ENCODE data around the gene LARGE2.

DNA sequence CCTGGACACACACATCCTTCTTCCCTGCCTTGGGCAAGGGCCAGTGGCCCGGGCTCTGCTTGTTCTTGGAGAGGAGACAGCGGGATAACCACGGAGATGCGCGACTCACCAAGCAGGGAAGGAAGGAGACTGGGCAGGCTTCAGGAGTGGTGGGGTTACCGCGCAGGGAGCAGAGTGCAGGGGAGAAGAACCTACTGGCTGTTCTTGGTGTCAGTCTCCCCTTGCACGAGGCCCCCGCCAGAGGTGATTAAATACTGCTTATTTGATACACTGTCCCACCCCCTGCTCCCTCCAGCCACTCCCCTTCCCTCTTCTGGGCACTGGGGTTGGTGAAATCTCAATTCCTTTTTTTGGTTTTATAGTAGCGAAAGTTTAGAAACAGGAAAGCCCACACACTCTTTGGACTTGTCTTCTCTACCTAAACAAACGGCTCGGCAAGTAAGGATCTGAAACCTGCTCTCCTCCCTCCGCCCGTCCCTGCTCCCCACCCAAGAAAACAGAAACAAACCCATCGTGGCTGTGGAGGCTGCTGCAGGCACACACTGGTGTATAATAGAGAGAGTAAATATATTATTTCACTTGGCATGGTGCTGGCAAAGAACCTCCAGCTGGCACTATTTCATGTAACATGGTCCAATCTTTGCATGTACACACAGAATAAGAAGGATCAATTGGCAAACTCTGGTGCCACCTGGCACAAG lies 10.8 kb downstream of the LARGE2 start:
- no peak for TF ChIP-seq EZH2 (IDR thresholded peaks at IDR 0.05; ENCODE audit: borderline replicate concordance, insufficient read depth, low read length, poor library complexity, severe bottlenecking)
- no peak for TF ChIP-seq POLR2AphosphoS5 (IDR thresholded peaks at IDR 0.05)
- TF ChIP-seq, protein P1, sequence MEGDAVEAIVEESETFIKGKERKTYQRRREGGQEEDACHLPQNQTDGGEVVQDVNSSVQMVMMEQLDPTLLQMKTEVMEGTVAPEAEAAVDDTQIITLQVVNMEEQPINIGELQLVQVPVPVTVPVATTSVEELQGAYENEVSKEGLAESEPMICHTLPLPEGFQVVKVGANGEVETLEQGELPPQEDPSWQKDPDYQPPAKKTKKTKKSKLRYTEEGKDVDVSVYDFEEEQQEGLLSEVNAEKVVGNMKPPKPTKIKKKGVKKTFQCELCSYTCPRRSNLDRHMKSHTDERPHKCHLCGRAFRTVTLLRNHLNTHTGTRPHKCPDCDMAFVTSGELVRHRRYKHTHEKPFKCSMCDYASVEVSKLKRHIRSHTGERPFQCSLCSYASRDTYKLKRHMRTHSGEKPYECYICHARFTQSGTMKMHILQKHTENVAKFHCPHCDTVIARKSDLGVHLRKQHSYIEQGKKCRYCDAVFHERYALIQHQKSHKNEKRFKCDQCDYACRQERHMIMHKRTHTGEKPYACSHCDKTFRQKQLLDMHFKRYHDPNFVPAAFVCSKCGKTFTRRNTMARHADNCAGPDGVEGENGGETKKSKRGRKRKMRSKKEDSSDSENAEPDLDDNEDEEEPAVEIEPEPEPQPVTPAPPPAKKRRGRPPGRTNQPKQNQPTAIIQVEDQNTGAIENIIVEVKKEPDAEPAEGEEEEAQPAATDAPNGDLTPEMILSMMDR (IDR thresholded peaks at IDR 0.05; ENCODE audit: poor library complexity, severe bottlenecking) = no peak
- no peak for TF ChIP-seq EP300 (conservative IDR thresholded peaks at IDR 0.05; ENCODE audit: poor library complexity, severe bottlenecking)
- no peak for TF ChIP-seq RAD21 (conservative IDR thresholded peaks at IDR 0.05)
- TF ChIP-seq MXI1 (conservative IDR thresholded peaks at IDR 0.05; ENCODE audit: poor library complexity, severe bottlenecking) = no peak

All from neural cell (in vitro differentiated cells).